GM12878 (cell line): ENCODE data around the gene PHGDH. TPM values are rescaled to one million over a fixed set of nuclear protein-coding genes. Genes with fewer than 3 reads are reported as not detected.

Experiments used
- ATAC-seq: fragments of 200-7000 bp; cut with Tn5 transposase; 3 replicates; pipeline ENCODE4 v1.9.1; 2020; ENCODE audit warnings: mild to moderate bottlenecking, moderate library complexity
- BruUV-seq: library from RNA; stranded (reverse); fragments of 400-500 nt; replicated peaks from 2 replicates; lab custom pipeline; 2021; lab: Mats Ljungman, UMichigan
- CTCF ChIA-PET: fragments of 300-600 bp; sonication (Branson Sonifier 250); formaldehyde crosslinking; extraction: SDS; loops from one replicate; lab custom pipeline; 2021; ENCODE audit warnings: inconsistent platforms; lab: Yijun Ruan, JAX
- POLR2A ChIA-PET: fragments of 350-600 bp; formaldehyde crosslinking; extraction: SDS; loops from one replicate; lab custom pipeline; 2021; ENCODE audit warnings: inconsistent platforms; lab: Charles Lee
- RAD21 ChIA-PET: fragments of 300-600 bp; sonication (Branson Sonifier 250); formaldehyde crosslinking; loops from one replicate; lab custom pipeline; 2023; ENCODE audit warnings: antibody characterized with exemption; ENCODE audit not compliant: unreplicated experiment; lab: Charles Lee
- SMC1A ChIA-PET: fragments of 300-600 bp; sonication (Branson Sonifier 250); formaldehyde crosslinking; loops from one replicate; lab custom pipeline; 2023; ENCODE audit not compliant: unreplicated experiment, uncharacterized antibody; lab: Charles Lee
- DNase-seq: peaks from one replicate; pipeline ENCODE4 v3.0.0-alpha.2; 2011; ENCODE audit warnings: low read depth, low spot score
- FAIRE-seq: peaks from 3 replicates; lab custom pipeline; 2011; peaks lifted over from hg19 to GRCh38; lab: Jason Lieb, UNC
- H2AFZ ChIP-seq: 2 replicates; pipeline ENCODE4 v1.6.0; 2011; ENCODE audit warnings: low read depth, low read length, control low read depth; ENCODE audit not compliant: control insufficient read depth
- H3K27ac ChIP-seq: 2 replicates; pipeline ENCODE4 v1.5.1; 2011; ENCODE audit warnings: control low read depth; ENCODE audit not compliant: control insufficient read depth, insufficient read depth
- H3K27me3 ChIP-seq, 2 experiments: replicated peaks in 1 of 2; 2 replicates each; pipeline versions ENCODE4 v1.6.0 to v1.6.1; 2011; ENCODE audit warnings: low read length in 1 of 2; ENCODE audit not compliant: control insufficient read depth in 2 of 2, insufficient read depth in 2 of 2
- H3K36me3 ChIP-seq, 2 experiments: 2 replicates each; pipeline ENCODE4 v1.5.1; 2011; ENCODE audit warnings: low read length in 1 of 2; ENCODE audit not compliant: control insufficient read depth in 2 of 2, insufficient read depth in 2 of 2
- H3K4me1 ChIP-seq: 2 replicates; pipeline ENCODE4 v1.6.1; 2011; ENCODE audit warnings: mild to moderate bottlenecking, low read length, moderate library complexity, mixed read lengths; ENCODE audit not compliant: control insufficient read depth, insufficient read depth
- H3K4me2 ChIP-seq: 2 replicates; pipeline ENCODE4 v1.6.0; 2011; ENCODE audit warnings: control low read depth; ENCODE audit not compliant: control insufficient read depth, insufficient read depth
- H3K4me3 ChIP-seq: fragments of 200-600 bp; sonication (generic); 2 replicates; pipeline ENCODE4 v1.5.1; 2016
- H3K79me2 ChIP-seq: 2 replicates; pipeline ENCODE4 v1.6.0; 2011; ENCODE audit warnings: low read length; ENCODE audit not compliant: control insufficient read depth, insufficient read depth
- H3K9ac ChIP-seq: 2 replicates; pipeline ENCODE4 v1.8.0; 2011; ENCODE audit warnings: low read length, control low read depth, mixed read lengths; ENCODE audit not compliant: control insufficient read depth, insufficient read depth
- H3K9me3 ChIP-seq: replicated peaks from 3 replicates; pipeline ENCODE4 v1.5.1; 2011; ENCODE audit warnings: mild to moderate bottlenecking, low read length; ENCODE audit not compliant: control insufficient read depth, insufficient read depth
- H4K20me1 ChIP-seq: 2 replicates; pipeline ENCODE4 v1.6.0; 2011; ENCODE audit not compliant: control insufficient read depth, insufficient read depth
- ASH2L ChIP-seq: fragments of 300-600, 200-600 bp; sonication (generic); IDR thresholded peaks from 2 replicates; pipeline ENCODE4 v1.6.1; 2017; ENCODE audit warnings: low read depth, mild to moderate bottlenecking, borderline replicate concordance
- CBX5 ChIP-seq: sonication (generic); IDR thresholded peaks from 2 replicates; pipeline ENCODE4 v1.6.1; 2016; ENCODE audit warnings: low read depth, moderate library complexity, mild to moderate bottlenecking, inconsistent platforms
- ETV6 ChIP-seq, 2 experiments: fragments of 450-650 bp in 1 of 2; IDR thresholded peaks in 1 of 2; conservative IDR thresholded peaks in 1 of 2; 2 replicates each; pipeline ENCODE4 v1.6.1; 2014; ENCODE audit warnings: antibody characterized with exemption in 1 of 2, borderline replicate concordance in 1 of 2, low read depth in 1 of 2, mild to moderate bottlenecking in 1 of 2, moderate library complexity in 1 of 2
- HDAC6 ChIP-seq: fragments of 200-600 bp; sonication (generic); IDR thresholded peaks from one replicate; pipeline ENCODE4 v1.8.0; 2017; ENCODE audit warnings: antibody characterized with exemption; ENCODE audit not compliant: unreplicated experiment
- KDM1A ChIP-seq: fragments of 200-600 bp; sonication (generic); IDR thresholded peaks from 2 replicates; pipeline ENCODE4 v1.6.1; 2016; ENCODE audit warnings: borderline replicate concordance
- RAD21 ChIP-seq: IDR thresholded peaks from 2 replicates; pipeline ENCODE4 v1.6.1; 2011; ENCODE audit warnings: mild to moderate bottlenecking, low read depth, low read length, moderate library complexity; ENCODE audit not compliant: insufficient read depth
- RCOR1 ChIP-seq: conservative IDR thresholded peaks from 2 replicates; pipeline ENCODE4 v1.6.1; 2012; ENCODE audit warnings: low read depth, low read length, improper control_type of control experiment
- RELA ChIP-seq: fragments of 450-650 bp; IDR thresholded peaks from 2 replicates; pipeline ENCODE4 v1.8.0; 2014; ENCODE audit warnings: borderline replicate concordance; ENCODE audit not compliant: partially characterized antibody
- TAF1 ChIP-seq: IDR thresholded peaks from 2 replicates; pipeline ENCODE4 v1.6.1; 2011; ENCODE audit warnings: mild to moderate bottlenecking, low read depth, low read length, borderline replicate concordance
- ZBTB33 ChIP-seq: fragments of 450-650 bp; IDR thresholded peaks from 2 replicates; pipeline ENCODE4 v1.6.1; 2017; ENCODE audit warnings: mild to moderate bottlenecking
- WGBS: methylation state at CpG from one replicate; pipeline ENCODE4 v1.1.6; 2016; ENCODE audit warnings: low lambda C conversion rate; ENCODE audit not compliant: insufficient replicate concordance, insufficient coverage; ENCODE audit errors: missing lambda C conversion rate; 5-methylcytosine and 5-hydroxymethylcytosine counted together
- in situ Hi-C: fragments of 300-500 bp; cut with MboI; formaldehyde crosslinking; loops from 9 replicates; pipeline ENCODE4 v1.14.3; 2018; ENCODE audit warnings: mixed read lengths
- intact Hi-C: fragments of 100-400 bp; cut with micrococcal nuclease; formaldehyde crosslinking; loops from one replicate; pipeline ENCODE4 v1.14.2; 2022; ENCODE audit not compliant: unreplicated experiment
- polyA plus RNA-seq, 11 experiments: library from polyadenylated mRNA; depleted of rRNA in 4 of 11; unstranded in 6 of 11; stranded (reverse) in 5 of 11; fragments of >200 nt; fragmentation: Nextera tagmentation in 4 of 11; fragmentation: Illumina TruSeq in 1 of 11; extraction: Ambion mirVana in 4 of 11; extraction: Trizol in 1 of 11; gene quantifications; 1 replicate in 1 of 11; 2 replicates in 10 of 11; pipeline versions ENCODE4 v1.2.1 to v1.2.3, GENCODE V29; 2011 to 2016; ENCODE audit warnings: inconsistent platforms in 2 of 11, missing spikeins in 2 of 11, low read depth in 1 of 11
- total RNA-seq, 4 experiments: library from RNA; depleted of rRNA in 3 of 4; stranded (reverse); fragments of >200 nt in 3 of 4; fragmentation: Illumina TruSeq in 1 of 4; extraction: Trizol in 1 of 4; gene quantifications; 2 replicates each; pipeline versions ENCODE4 v1.2.1 to v1.2.3, GENCODE V29; 2013 to 2021
- TF ChIP-seq, protein P1 (sequence below): IDR thresholded peaks from 2 replicates; pipeline ENCODE4 v1.6.1; 2012; ENCODE audit warnings: low read depth, low read length, improper control_type of control experiment
- TF ChIP-seq, protein P2 (sequence below): fragments of 450-650 bp; IDR thresholded peaks from 2 replicates; pipeline ENCODE4 v1.6.1; 2017; ENCODE audit warnings: mild to moderate bottlenecking, moderate library complexity
- TF ChIP-seq, protein P3 (sequence below): fragments of 150-350 bp; IDR thresholded peaks from 2 replicates; pipeline ENCODE4 v1.6.1; 2016; ENCODE audit warnings: low read depth, low read length

The PHGDH gene
- total and polyA plus RNA-seq, 10 of the 15 experiments (the other 5 are each of a cell fraction or from before 2014, with no cell fraction given): 3.9 to 47.8 (median 25.9) TPM

- no peak overlapping the region for H3K27ac ChIP-seq
- no peaks in the 10 kb centered on the region for H3K36me3 ChIP-seq
- RAD21 ChIA-PET: no interaction called here
- H3K4me2 ChIP-seq: no peak overlapping the region
- no peak for FAIRE-seq
- intact Hi-C loops: loop anchor here (5.0 kb wide), 2 partner anchors 65 to 130 kb away; no protein-coding TSS in a partner anchor
- no peak for ATAC-seq
- no peaks in the 10 kb centered on the region for H3K27me3 ChIP-seq
- no peaks in the 10 kb centered on the region for H4K20me1 ChIP-seq
- no peaks in the 10 kb centered on the region for H3K79me2 ChIP-seq
- no peaks in the 10 kb centered on the region for H3K9me3 ChIP-seq
- no peaks in the 10 kb centered on the region for H3K4me1 ChIP-seq
- WGBS: 24% methylated on average over 7 of the region's 7 CpGs
- CTCF ChIA-PET: interaction anchor here (1.1 kb wide), 1 partner anchor 67 kb away, joined by 3 read pairs; no protein-coding TSS in a partner anchor
- POLR2A ChIA-PET: no interaction called here
- no peak overlapping the region for H2AFZ ChIP-seq
- no peak for DNase-seq
- no peak overlapping the region for H3K9ac ChIP-seq
- BruUV-seq: no TSS peak
- in situ Hi-C loops: no loop called here
- no peak overlapping the region for H3K4me3 ChIP-seq
- SMC1A ChIA-PET: no interaction called here
- TF ChIP-seq, protein P1, sequence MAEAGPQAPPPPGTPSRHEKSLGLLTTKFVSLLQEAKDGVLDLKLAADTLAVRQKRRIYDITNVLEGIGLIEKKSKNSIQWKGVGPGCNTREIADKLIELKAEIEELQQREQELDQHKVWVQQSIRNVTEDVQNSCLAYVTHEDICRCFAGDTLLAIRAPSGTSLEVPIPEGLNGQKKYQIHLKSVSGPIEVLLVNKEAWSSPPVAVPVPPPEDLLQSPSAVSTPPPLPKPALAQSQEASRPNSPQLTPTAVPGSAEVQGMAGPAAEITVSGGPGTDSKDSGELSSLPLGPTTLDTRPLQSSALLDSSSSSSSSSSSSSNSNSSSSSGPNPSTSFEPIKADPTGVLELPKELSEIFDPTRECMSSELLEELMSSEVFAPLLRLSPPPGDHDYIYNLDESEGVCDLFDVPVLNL: no peak
- no peak for TF ChIP-seq CBX5
- TF ChIP-seq ETV6 (conservative IDR thresholded peaks at IDR 0.05 in 1 of 2, IDR thresholded peaks at IDR 0.05 in 1 of 2; ENCODE audit: borderline replicate concordance in 1 of 2, low read depth in 1 of 2): no peak
- no peak for TF ChIP-seq RELA
- TF ChIP-seq ZBTB33: no peak
- no peak for TF ChIP-seq TAF1
- no peak for TF ChIP-seq ASH2L
- TF ChIP-seq, protein P2, sequence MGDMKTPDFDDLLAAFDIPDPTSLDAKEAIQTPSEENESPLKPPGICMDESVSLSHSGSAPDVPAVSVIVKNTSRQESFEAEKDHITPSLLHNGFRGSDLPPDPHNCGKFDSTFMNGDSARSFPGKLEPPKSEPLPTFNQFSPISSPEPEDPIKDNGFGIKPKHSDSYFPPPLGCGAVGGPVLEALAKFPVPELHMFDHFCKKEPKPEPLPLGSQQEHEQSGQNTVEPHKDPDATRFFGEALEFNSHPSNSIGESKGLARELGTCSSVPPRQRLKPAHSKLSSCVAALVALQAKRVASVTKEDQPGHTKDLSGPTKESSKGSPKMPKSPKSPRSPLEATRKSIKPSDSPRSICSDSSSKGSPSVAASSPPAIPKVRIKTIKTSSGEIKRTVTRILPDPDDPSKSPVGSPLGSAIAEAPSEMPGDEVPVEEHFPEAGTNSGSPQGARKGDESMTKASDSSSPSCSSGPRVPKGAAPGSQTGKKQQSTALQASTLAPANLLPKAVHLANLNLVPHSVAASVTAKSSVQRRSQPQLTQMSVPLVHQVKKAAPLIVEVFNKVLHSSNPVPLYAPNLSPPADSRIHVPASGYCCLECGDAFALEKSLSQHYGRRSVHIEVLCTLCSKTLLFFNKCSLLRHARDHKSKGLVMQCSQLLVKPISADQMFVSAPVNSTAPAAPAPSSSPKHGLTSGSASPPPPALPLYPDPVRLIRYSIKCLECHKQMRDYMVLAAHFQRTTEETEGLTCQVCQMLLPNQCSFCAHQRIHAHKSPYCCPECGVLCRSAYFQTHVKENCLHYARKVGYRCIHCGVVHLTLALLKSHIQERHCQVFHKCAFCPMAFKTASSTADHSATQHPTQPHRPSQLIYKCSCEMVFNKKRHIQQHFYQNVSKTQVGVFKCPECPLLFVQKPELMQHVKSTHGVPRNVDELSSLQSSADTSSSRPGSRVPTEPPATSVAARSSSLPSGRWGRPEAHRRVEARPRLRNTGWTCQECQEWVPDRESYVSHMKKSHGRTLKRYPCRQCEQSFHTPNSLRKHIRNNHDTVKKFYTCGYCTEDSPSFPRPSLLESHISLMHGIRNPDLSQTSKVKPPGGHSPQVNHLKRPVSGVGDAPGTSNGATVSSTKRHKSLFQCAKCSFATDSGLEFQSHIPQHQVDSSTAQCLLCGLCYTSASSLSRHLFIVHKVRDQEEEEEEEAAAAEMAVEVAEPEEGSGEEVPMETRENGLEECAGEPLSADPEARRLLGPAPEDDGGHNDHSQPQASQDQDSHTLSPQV: no peak
- no peak for TF ChIP-seq KDM1A
- TF ChIP-seq HDAC6: no peak
- TF ChIP-seq, protein P3, sequence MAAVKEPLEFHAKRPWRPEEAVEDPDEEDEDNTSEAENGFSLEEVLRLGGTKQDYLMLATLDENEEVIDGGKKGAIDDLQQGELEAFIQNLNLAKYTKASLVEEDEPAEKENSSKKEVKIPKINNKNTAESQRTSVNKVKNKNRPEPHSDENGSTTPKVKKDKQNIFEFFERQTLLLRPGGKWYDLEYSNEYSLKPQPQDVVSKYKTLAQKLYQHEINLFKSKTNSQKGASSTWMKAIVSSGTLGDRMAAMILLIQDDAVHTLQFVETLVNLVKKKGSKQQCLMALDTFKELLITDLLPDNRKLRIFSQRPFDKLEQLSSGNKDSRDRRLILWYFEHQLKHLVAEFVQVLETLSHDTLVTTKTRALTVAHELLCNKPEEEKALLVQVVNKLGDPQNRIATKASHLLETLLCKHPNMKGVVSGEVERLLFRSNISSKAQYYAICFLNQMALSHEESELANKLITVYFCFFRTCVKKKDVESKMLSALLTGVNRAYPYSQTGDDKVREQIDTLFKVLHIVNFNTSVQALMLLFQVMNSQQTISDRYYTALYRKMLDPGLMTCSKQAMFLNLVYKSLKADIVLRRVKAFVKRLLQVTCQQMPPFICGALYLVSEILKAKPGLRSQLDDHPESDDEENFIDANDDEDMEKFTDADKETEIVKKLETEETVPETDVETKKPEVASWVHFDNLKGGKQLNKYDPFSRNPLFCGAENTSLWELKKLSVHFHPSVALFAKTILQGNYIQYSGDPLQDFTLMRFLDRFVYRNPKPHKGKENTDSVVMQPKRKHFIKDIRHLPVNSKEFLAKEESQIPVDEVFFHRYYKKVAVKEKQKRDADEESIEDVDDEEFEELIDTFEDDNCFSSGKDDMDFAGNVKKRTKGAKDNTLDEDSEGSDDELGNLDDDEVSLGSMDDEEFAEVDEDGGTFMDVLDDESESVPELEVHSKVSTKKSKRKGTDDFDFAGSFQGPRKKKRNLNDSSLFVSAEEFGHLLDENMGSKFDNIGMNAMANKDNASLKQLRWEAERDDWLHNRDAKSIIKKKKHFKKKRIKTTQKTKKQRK: no peak
- TF ChIP-seq RCOR1: no peak
- TF ChIP-seq RAD21: no peak
These were observed 30.5 kb downstream of the PHGDH start for GRCh38 chr1:119742202-119742601.
